Fibroblast of skin of left biceps (primary cell): ENCODE data around the gene RADIL.
"Not testable (repeated sequence)": the region's sequence is repeated elsewhere in the genome, so short reads cannot be mapped to it uniquely, and the experiment has no call there.

Source experiments
- DNase-seq, 2 experiments: peaks; one replicate each; pipeline ENCODE4 v3.0.0-alpha.2; 2013; ENCODE audit warnings: low read depth in 2 of 2

The RADIL gene

GRCh38 chr7:4883372-4884144 is at the start of gene RADIL:
Gene RADIL (minus strand): TSS chr7:4883716. CDS start chr7:4878139, 5,577 bp downstream.
- DNase-seq: peak; percentile 66 to 72

GRCh38 chr7:4931943-4932342 is 48.4 kb upstream of the RADIL start:
- no peak for DNase-seq

GRCh38 chr7:4929005-4929404 is 45.5 kb upstream of the RADIL start:
- no peak for DNase-seq

- DNase-seq: no peak
These were observed 44.9 kb upstream of the RADIL start for GRCh38 chr7:4928445-4928844.

GRCh38 chr7:4919969-4920766 is 36.7 kb upstream of the RADIL start:
- DNase-seq: no peak

- no peak for DNase-seq
These were observed 32.6 kb upstream of the RADIL start for GRCh38 chr7:4916113-4916512.

- no peak for DNase-seq
These were observed 27.8 kb upstream of the RADIL start for GRCh38 chr7:4911111-4911828.

GRCh38 chr7:4906682-4907081 is 23.2 kb upstream of the RADIL start:
- DNase-seq: no peak

- no peak for DNase-seq
These were observed 21.7 kb upstream of the RADIL start for GRCh38 chr7:4905171-4905570.

GRCh38 chr7:4904346-4904745 is 20.8 kb upstream of the RADIL start:
- no peak for DNase-seq

- DNase-seq: no peak
These were observed 12.2 kb upstream of the RADIL start for GRCh38 chr7:4895766-4896165.

GRCh38 chr7:4894482-4894881 is 11.0 kb upstream of the RADIL start:
- no peak for DNase-seq

GRCh38 chr7:4893929-4894475 is 10.5 kb upstream of the RADIL start:
- DNase-seq: no peak

- not testable (repeated sequence) for DNase-seq
These were observed 9.7 kb upstream of the RADIL start for GRCh38 chr7:4893188-4893587.

- DNase-seq: not testable (repeated sequence)
These were observed 8.0 kb upstream of the RADIL start for GRCh38 chr7:4891522-4891921.

GRCh38 chr7:4889682-4890081 is 6.2 kb upstream of the RADIL start:
- DNase-seq: no peak

GRCh38 chr7:4888161-4888560 is 4.6 kb upstream of the RADIL start:
- no peak for DNase-seq

- no peak for DNase-seq
These were observed 3.2 kb upstream of the RADIL start for GRCh38 chr7:4886671-4887070.

GRCh38 chr7:4885317-4885807 is 1.8 kb upstream of the RADIL start:
- DNase-seq: no peak

GRCh38 chr7:4884164-4884563 is 648 bp upstream of the RADIL start:
- no peak for DNase-seq

GRCh38 chr7:4883033-4883371 is 514 bp downstream of the RADIL start:
- no peak for DNase-seq
